GM18519 (cell line): ENCODE measurements around the gene GRB2.
A peak's percentile ranks its signal among the peaks of the same experiment; 100 is the strongest.
"Not testable (repeated sequence)": the region's sequence is repeated elsewhere in the genome, so short reads cannot be mapped to it uniquely, and the experiment has no call there.

Source experiments
- ATAC-seq: cut with Tn5 transposase; IDR thresholded peaks from one replicate; pipeline ENCODE4 v1.9.1; 2021; ENCODE audit warnings: mild to moderate bottlenecking, moderate library complexity; ENCODE audit not compliant: unreplicated experiment, low FRiP score

GRB2 gene

DNA sequence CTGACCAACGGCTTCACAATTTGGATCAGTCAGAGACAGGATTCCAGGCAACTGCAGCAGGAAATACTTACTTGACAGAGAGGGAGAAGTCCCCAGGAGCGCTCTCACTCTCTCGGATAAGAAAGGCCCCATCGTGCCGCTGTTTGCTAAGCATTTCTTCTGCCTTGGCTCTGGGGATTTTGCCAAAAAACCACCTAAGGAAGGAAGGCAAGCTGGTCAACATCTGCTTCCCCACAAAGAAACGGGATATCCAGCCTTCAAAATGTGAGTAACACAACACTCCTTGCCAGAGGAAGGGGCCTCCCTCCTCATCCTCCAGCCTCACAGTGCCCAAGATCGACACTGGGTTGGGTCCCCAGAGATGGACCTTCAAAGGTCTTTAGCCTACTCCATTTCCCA lies 79.7 kb downstream of the GRB2 start:
- ATAC-seq = no peak

GRCh38 chr17:75325348-75325747 lies 80.1 kb downstream of the GRB2 start:
- ATAC-seq = no peak

DNA sequence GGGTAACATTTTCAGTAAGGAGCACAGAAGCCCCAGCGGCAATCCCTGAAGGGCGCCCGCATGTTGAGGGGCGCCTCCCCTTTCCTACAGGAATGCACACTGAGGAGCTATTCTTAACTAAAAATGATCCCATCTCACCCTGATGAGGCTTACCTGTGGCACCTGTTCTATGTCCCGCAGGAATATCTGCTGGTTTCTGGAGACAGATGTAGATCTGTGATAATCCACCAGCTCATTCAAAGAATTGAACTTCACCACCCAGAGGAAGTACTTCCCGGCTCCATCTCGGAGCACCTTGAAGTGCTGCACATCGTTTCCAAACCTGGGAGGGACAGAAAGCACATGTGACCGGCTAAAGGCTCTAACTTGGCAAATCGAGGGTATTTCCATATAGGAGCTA lies 84.0 kb downstream of the GRB2 start:
- ATAC-seq = no peak

DNA sequence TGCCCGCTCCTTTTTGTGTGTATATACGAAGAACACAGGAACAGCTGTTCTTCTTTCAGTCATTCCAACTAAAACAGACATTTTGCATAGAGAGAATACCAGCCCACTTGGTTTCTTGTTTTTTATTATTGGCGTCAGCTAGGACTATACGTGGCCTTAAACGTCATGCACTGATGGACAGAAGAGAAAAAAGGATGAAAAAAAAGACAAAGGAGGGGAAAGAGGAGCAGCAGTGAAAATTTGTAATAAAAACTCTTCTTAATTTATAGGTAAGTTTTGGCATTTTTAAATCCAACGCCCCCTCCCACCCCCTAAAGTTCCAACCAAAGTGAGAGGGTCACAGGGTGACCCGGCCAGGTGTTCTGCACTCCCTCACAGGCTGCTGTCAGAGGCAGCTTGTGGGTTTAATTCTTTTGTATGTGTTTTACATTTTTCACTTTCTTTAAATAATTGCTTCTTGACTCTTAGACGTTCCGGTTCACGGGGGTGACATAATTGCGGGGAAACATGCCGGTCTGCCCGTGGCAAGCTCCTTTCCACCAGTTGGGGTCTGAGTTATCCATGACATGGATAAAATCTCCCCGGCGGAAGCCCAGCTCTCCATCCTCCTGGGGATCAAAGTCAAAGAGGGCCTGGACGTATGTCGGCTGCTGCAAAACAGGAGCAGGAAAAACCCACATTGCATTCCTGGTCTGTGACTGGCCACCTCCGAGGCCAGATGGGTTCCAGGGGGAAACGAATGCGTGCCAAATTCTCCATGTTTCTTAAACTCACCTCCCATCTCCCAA lies 85.4 kb downstream of the GRB2 start:
- ATAC-seq = no peak

- ATAC-seq = no peak
Measured at GRCh38 chr17:75318615-75319222, 86.8 kb downstream of the GRB2 start.

DNA sequence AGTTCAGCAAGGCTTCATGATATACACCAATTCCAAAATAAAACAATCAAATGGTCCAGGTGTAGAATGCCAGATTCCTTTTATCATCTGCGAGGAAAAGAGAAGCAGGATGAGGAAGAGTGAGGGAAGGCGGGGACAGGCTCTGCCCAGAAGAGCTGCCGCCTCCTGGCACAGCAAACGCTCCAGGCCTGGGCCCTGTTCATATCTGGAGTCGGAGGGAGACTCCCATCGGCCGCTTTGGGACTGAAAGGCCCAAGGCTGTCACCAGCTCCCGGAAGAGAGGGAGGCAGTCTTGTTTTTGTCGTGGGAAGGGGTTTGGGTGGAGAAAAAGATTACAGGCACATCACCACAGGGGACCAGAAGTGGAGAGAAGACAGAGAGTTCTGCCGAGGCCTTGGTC lies 87.3 kb downstream of the GRB2 start:
- no peak for ATAC-seq

DNA sequence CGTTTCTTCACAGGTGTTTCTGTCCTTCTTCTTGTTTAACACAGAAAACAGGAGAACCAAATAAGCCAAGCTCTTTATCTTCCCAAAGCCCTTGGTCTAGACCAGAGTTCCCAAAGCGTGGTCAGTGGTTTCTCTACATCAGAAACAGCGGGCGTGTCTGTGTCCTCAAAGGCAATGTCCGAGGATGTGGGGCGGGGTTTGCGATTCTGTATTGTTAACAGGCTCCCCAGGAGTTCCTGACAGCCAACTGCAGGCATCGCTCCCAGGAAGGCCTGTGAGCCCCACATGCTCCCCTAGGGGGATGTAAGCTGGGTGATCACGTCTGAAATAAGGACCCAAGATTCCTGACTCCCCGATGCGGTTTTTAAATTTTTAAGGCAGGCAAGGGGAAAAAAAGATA lies 87.8 kb downstream of the GRB2 start:
- ATAC-seq = no peak

DNA sequence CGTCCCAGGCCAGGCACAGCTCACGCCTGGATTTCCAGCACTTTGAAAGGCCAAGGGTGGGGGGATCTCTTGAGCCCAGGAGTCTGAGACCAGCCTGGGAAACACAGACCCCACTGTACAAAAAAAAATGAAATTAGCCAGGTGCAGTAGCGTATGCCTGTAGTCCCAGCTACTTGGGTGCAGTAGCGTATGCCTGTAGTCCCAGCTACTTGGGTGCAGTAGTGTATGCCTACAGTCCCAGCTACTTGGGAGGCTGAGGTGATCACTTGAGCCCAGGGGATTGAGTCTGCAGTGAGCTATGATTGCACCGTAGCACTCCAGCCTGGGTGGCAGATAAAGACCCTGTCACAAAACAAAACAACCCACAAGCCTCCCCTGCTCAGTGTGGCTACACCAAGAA lies 89.2 kb downstream of the GRB2 start:
- no peak for ATAC-seq

DNA sequence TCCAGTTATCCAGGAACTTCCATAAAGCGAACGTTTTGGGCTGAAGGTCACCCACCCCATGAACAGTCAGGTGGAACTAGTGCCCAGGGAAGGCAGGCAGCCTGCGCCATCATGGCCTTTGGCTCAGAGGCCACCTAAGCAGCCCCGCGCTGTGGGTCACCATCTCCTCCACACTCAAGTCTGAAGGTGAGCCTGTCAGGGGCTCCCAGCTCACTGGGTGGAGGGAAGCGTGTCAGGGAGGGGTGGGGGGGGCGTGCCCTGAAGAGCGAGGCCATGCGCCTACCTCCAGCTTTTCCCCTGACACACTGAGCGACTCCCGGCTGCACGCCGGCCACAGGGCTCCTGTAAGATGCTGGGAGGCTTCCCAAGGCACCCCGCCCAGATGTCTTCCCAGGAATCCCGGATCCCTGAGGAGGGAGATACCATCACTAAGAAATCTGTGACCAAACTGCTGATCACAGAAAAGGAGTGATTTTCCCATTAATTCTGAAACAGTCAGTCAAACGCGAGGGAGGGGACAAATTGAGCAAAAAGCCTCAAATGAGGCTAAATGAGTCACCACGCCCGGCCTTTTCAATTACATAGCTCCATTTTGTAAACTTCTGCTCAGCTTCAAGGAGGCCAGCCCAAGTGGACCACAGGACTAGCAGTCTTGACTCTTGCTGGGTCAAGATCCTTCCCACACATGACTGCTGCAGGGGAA lies 89.8 kb downstream of the GRB2 start:
- ATAC-seq = no peak

DNA sequence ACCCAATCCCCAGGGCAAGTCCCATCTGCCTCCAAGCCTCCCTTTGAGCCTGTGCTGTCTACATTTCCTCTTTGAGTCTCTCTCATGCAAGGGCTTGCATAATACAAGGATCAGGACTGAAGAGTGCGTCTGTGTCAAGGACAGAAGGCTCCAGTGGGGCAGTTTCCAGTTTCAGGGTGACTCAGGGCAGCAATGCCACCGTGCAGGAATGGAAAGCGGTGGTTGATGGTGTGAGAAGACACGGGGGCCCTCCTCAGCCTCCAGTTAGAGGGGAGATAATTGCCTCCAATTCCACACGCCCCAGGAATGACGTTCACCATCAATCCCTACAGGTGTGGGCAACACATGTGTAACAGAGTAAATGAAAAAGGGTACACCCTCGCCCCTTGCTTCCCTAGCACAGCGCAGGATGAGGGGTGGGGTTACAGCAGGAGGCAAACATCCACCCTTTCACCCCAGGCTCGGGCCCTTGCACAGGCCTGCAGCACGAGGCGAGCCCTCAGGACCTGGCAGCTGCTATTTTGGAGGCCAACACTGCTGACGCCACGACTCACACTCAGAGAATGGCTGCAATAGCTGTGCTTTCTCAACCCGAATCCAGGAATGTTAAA lies 91.4 kb downstream of the GRB2 start:
- no peak for ATAC-seq

GRCh38 chr17:75308732-75309629 lies 96.5 kb downstream of the GRB2 start:
- no peak for ATAC-seq

GRCh38 chr17:75307957-75308731 lies 97.3 kb downstream of the GRB2 start:
- no peak for ATAC-seq

GRCh38 chr17:75301502-75302206 lies 103.8 kb downstream of the GRB2 start:
- no peak for ATAC-seq

DNA sequence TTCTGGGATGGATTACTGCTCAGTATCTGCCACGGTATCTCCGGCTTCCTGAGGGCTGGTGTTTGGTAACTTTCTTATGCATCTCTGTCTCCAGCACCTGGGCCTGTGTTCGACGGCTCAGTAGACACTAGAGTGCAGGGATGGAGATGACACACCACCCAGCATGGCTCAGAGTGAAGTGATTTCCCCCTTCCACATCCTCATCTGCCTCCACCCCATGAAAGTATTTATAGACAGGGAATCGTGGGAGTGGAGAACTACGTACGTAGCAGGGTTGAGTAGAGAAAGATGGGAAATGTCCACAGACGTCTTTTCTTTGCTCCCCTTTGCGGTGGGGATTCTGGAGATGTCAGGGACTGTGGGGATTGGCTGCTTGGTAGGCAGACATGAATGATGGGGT lies 104.4 kb downstream of the GRB2 start:
- ATAC-seq = no peak

- ATAC-seq = no peak
Measured at GRCh38 chr17:75300280-75300679, 105.2 kb downstream of the GRB2 start.

- ATAC-seq = peak; percentile 51
Measured at GRCh38 chr17:75295201-75296158, 110.0 kb downstream of the GRB2 start.

DNA sequence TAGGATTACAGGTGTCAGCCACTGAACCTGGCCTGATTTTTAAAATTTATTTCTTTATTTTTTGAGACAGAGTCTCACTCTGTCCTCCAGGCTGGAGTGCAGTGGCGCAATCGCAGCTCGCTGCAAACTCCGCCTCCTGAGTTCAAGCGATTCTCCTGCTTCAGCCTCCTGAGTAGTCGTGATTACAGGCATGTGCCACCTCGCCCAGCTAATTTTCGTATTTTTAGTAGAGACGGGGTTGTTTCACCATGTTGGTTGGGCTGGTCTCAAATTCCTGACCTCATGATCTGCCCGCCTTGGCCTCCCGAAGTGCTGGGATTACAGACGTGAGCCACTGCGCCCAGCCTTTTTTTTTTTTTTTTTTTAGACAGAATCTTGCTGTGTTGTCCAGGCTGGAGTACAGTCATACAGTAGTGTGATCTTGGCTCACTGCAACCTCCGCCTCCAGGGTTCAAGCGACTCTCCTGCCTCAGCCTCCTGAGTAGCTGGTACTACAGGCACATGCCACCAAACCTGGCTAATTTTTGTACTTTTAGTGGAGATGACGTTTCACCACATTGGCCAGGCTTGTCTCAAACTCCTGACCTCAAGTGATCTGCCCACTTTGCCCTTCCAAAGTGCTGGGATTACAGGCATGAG lies 112.5 kb downstream of the GRB2 start:
- not testable (repeated sequence) for ATAC-seq
